Right hindlimb (tissue), 1 donor: ENCODE results near the gene WDR1.

ENCODE experiments used
- DNase-seq: peaks from one replicate; pipeline ENCODE4 v3.0.0-alpha.2; 2018

Gene WDR1

DNA sequence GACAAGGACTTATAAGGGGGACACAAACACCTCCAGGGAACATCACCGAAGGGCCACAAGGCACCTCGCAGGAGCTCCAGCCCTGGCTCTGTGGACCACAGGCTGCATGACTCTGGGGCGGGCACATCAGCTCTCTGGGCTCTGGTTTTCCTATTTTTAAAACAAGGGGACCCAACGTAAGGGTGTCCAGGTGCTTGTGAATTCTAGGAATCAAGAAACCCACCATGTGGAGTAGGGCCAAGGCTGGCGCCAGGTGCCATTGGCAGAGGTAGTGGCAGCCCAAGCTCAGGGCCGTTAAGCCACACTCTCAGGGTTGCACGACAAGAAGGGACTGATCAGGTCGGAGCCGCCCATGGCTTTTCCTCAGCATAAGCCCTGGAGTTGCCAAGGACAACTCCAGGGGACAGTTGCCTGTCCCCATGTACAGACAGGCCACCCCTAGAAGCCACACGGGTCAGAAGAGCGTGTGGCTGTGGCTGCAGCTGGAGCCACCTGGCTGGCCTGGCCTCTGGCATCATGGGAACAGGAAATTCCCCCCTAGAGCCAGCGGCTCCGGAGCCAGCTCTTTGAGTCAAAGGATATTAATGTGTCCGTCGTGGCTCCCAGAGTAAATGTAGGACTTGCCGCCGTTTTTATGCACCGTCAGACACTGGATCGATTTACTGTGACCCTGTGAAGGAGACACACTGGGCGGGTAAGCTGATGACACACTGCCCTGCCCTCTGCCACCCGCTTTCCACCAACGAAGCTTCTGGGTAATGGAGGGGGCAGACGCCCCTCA is 32.5 kb downstream of the WDR1 start:
- peak; percentile 14 for DNase-seq

GRCh38 chr4:10083331-10083771 is 33.2 kb downstream of the WDR1 start:
- DNase-seq = peak; percentile 15

- peak; percentile 7 for DNase-seq
These were observed 33.9 kb downstream of the WDR1 start for GRCh38 chr4:10082459-10083272.

GRCh38 chr4:10082047-10082446 is 34.6 kb downstream of the WDR1 start:
- peak; percentile 9 for DNase-seq

GRCh38 chr4:10081218-10081606 is 35.4 kb downstream of the WDR1 start:
- peak; percentile 9 for DNase-seq

DNA sequence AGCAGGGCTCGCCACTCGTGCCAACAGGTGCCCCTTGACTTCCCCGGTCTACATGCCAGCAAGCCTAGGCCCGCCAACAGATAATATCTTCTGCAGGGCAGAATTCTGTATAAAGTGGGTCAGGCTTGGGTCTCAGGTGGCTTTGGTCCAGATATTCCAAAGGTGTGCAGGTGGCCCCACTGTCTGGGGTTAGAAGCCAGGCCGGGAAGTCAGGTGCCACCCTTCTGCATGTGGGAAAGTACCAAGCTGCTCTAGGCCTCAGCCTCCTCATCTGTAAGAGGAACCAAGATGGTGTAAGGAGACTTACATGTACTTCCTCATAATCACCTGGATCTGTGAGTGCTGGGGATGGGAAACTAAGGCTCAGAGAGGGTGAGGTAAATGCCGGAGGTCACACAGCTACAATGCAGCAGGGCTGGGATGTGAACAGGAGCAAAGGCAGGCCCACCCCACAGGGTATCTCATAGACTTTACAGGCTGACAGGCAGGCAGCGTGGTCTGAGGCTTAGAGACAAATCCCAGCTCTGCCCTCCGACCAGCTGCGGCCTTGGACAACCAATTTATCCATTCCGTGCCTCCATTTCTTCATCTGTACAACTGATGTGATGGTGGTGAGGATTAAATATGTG is 35.9 kb downstream of the WDR1 start:
- DNase-seq = peak; percentile 7

- peak; percentile 13 for DNase-seq
These were observed 36.5 kb downstream of the WDR1 start for GRCh38 chr4:10079912-10080588.

DNA sequence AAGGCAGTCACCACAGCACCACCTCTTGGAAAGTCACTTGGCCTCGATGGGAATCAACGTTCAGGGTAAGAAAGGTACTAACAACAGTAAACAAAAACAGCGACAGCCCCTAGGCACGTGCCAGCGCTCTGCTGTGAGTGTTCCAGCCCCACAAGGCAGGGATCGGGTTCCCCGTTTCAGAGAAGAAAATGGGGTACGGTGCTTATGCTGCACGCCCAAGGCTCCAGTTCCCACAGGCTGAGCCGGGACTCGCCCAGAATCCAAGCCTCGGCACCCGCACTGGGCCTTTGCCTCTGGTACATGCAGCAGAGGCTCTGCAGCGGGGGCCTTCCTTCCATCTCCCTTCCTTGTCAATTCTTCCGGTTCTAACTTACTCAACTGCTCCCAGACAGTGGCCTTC is 37.3 kb downstream of the WDR1 start:
- peak; percentile 14 for DNase-seq

- DNase-seq = peak; percentile 15
These were observed 37.9 kb downstream of the WDR1 start for GRCh38 chr4:10078481-10079233.

DNA sequence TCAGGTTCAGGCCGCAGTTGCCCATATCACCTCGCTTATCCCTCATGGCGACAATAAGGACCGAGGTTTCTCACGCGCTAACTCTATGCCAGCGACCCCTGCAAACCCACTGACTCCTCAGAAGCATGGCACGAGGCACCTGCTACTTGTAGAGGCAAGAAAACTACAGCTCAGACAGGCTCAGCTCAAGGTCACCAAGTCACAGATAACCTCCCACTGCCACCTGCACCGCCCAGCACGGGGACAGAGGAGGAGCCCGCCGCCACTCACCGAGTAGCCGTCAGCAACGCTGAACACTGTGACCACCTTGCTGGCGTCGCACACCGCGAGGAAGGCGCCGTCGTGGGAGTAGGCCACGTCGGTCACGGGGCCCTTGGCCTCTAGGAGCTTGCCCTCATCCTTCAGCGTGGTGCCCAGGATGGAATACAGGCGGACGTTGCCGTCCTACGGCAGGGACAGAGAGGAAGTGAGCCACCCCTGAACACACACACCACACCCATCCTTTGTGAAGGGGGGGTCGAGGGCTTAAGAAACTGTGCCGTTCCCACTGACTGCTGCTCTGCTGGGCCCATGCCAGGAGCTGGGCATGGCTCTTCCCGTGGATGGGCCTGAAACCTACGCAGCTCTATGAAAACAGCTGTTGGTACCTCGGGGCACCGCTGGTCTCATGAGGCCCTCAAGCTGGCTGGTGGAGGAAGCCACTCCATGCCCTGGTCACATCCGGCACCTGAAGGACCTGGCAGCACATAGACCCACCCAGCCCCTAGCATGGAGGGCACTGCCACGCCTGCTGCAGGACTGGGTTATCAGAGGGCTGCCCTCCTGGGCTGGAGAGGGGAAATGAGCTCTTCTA is 38.9 kb downstream of the WDR1 start:
- DNase-seq = peak; percentile 15

DNA sequence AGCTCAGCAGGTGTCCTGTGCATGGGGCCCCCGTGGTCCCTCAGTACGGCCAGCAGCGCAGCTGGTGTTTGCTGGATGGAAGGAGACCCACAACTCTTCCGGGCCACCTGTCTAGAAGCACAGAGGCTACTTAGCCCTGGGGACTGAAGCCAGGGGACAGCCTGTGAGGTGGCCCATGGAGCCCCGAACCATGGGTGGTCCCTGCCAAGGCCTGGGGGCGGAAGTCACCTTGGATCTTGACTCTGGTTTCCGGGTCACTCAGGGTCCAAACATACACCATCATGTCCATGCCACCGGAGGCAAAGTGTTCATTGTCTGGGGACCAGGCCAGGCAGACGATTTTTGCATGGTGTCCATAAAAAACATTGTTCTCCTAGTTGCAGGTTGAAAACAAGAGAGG is 39.5 kb downstream of the WDR1 start:
- peak; percentile 14 for DNase-seq

DNA sequence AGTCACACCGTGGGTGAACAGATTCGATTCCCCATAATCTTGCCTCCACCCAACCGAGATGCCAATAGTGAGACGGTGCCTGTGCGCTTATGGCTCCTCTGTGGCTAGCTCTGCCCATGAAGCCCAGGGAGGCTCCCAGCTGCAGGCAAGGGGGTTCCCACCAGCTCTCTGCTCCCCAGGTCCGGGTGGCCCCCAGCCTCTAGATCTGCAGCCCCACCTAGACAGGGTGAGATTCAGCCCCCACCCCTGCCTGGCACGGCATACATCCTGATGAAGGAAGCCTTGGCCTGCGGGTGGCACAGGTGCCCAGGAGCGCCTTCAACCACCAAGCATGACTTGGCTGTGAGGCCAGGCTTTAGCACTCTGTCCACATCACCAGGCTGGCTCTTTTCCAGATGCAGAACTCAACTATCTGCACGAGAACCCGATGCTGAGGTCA is 40.6 kb downstream of the WDR1 start:
- DNase-seq = peak; percentile 12

- DNase-seq = no peak
These were observed 41.3 kb downstream of the WDR1 start for GRCh38 chr4:10075158-10075863.

DNA sequence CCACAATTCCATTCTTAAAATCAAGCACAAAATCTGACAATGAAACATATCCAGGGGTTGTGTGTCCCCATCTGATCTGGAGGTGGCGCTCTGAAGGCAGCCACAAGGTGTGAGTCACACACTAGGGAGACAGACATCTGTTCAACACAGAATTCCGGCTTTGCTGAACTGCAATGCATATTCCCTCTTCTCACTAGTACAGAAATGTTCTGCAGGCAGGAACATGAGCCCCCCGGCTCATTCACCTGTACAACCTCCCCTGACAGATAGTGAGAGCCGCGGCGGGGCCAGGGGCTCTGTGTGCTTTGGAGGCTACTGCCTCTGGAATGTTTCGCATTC is 41.9 kb downstream of the WDR1 start:
- DNase-seq = no peak

GRCh38 chr4:10074076-10074766 is 42.4 kb downstream of the WDR1 start:
- DNase-seq = no peak

- DNase-seq = no peak
These were observed 44.1 kb downstream of the WDR1 start for GRCh38 chr4:10072420-10073017.

GRCh38 chr4:10069075-10069642 is 47.4 kb downstream of the WDR1 start:
- no peak for DNase-seq

GRCh38 chr4:10066670-10067651 is 49.6 kb downstream of the WDR1 start:
- no peak for DNase-seq
